GM12892 (cell line): ENCODE results near the gene CTBP2.

Experiments
- POLR2A ChIP-seq: IDR thresholded peaks from 2 replicates; pipeline ENCODE4 v1.6.1; 2011; ENCODE audit warnings: low read depth, low read length, control low read depth
- POLR2AphosphoS5 ChIP-seq: IDR thresholded peaks from 2 replicates; pipeline ENCODE4 v1.6.1; 2011; ENCODE audit warnings: low read depth, low read length, control low read depth

DNA sequence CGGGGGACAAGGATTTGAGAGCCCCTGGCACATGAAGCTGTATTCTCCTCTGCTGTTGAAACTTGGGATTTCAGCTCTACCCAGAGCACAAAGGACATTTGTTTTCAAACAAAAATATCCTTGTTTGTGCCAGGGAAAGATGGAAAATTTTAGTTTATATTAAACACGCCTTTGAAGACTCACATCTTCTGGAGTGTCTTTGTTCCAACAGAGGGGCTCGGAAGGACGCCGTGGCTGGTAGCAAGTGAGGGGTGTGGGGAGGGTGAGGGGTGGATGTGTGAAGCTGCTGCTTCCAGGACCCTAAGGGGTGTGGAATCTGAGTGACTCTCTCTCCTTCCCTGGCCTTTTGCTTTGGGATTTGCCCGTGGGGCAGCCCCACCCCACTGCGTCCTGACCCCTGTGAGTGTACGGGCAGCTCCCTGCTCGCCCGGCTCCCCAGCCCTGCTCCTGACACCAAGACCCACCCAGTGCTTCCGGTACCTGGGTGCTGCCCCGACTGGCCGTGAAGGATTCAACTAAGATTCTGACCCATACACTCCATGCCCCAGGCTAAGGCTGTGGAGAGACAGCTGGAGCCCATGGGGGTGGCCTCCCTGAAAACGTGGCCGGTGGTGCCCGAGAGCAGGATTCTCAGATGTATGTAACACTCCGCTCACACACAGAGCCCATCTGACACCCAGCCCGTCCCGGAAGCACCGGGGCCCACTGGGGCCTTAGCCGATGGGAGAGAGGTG, 158.9 kb downstream of the CTBP2 start:
- no peak for TF ChIP-seq POLR2A
- TF ChIP-seq POLR2AphosphoS5: no peak
